NCI-H82 treated with DMSO at 0.1 percent for 48 hours (cell line): Measurements from ENCODE around the gene PGS1.

ENCODE experiments used
- DNase-seq: peaks from one replicate; lab custom pipeline; 2025; ENCODE audit not compliant: unreplicated experiment; lab: John Stamatoyannopoulos, UW

PGS1 gene

DNA sequence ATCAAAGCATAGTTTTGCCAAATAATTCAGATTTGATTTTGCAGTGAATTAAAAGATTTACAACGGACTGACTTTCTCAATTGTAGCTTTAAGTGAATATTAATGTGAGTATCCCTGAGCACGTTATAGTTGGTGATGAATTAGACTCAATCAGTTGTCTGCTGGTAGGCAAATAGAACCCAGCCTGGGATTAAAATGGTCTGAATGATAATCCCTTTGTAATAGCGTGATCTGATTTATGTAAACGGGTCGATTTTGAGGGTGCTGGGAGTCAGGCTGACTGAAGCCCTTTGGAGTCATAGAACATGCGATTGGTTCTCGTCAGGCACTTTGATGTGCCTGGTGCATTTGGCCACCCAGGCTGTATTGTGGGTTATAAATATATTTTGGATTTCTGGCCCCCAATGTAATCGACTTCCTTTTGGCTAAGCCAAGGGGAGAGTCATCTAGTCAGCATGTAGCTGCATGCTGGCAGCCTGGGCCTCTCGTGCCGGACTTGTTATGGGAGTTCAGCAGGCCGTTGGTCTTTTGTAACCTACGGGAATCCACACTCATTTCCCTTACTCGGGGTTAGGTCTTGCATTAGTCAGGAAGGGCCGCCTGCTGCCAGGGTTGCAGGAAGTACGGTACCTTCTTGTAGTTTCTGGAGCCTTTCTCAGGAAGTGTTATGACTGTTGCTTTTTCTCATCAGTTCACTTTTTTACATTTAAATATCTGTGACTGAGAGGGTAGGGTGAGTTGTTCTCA, 5.4 kb downstream of the PGS1 start:
- peak; percentile 48 for DNase-seq

DNA sequence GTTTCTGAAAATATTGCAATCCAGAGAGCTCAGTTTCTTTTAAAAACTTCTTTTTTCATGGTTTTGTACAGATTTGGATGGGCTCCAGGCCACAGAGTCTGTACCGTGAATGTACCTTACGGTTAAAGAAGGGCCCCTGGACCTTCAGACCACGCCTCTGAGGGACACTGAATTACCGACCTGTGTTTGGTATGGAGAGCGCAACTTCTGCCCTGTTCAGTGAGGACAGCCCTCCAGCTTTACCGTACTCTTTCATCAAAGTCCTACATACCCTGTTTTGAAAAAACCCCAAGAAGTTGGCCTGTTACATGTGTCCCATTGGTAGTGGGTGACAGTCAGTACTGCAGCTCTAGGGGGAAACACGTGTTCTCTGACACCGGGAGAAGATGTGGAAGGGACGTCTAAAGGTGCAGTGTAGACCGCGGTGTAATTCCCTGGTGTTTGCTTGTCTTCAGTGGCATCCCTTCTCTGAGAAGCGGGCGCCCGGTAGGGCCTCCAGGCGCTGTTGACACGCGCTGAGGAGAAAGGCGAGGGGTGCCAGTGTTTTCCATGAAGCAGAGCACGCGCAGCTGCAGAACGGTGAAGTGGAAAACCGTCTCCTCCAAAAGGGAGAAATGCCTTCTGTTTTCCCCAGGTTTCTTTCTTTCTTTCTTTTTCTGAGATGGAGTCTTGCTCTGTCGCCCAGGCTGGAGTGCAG, 6.2 kb downstream of the PGS1 start:
- DNase-seq = no peak

DNA sequence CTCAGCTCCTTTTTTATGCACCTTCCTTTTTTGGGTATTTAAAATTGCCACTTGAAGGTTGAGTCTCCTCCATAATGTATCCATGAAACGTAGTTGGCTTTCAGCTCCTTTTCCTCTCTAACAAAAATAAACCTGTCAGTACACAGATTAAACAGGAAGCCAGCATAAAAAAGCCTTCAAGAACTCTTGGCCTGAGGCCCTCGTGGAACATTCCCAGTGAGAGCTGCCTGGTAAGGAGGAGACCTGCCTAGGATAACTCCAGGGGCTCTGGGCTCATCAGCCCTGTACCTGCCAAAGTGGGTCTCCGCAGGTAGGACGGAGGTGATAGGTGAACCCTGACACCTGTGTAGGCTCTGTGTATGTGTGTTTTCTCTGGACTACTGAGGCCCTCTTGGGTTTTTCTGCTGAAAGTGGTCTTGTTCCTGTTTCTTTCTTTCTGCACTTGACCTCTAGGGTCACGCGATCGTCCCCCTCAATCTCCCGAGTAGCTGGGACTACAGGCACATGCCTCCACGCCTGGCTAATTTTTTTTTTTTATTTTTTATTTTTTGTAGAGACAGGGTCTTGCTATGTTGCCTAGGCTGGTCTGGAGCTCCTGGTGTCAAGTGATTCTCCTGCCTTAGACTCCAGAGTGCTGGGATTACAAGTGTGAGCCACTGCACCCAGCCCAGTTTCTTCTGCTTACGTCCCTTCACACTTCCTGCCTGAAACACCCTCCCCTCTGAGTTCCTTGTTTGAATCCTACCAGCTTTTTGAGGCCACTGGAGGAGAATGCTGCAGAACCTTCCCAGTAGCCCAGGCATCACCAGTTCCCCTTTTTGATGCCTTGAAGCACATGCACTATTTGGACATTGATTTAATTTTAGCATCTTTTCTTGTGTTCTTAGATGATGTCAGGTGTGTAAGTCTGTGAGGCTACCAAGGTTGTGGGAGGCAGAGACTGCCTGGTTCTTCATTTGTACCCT, 9.8 kb downstream of the PGS1 start:
- no peak for DNase-seq

DNA sequence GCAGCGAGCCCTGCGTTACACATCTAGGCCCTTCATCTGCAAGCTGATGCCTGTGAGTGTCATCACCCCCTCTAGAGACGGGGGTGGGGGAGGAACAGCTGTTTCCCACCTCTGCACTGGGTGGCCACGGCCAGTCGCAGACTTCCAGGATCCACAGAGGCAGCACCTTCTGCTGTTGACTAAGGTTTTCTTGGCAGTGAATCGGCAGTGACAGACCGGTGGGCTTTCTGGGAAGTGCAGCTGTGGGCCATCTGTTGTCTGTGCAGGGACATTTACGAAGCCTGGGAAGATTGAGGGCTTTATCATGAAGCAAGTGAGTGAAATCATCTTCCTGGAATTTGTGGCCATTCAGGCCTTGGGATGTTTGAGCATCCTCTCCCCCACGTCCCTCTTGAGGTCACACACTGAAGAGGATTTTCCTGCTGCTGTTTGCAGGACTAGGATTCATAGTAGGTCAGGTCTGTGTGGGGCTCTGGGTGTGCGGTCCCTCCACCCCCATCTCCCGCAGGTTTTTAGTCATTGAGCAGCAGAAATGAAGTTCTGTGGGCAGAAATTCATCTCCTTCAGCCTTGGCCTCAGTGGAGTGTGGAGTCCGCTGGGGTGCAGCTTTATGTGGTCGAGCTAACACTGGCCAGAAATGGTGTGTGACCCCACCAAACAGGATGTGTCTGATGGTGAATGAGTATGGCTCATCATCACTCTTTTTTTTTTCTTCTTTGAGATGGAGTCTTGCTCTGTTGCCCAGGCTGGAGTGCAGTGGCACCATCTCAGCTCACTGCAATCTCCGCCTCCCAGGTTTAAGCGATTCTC, 12.0 kb downstream of the PGS1 start:
- no peak for DNase-seq

DNA sequence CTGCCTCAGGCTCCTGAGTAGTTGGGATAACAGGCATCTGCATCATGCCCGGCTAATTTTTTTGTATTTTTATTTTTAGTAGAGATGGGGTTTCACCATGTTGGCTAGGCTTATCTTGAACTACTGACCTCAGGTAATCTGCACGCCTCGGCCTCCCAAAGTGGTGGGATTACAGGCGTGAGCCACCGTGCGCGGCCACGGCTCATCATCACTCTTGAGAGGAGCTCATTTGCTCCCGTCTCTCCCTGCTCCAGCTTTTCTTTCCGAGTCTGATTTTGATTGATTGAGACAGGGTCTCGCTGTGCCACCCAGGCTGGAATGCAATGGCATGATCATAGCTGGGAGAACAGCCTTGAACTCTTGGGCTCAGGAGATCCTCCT, 12.6 kb downstream of the PGS1 start:
- no peak for DNase-seq

DNA sequence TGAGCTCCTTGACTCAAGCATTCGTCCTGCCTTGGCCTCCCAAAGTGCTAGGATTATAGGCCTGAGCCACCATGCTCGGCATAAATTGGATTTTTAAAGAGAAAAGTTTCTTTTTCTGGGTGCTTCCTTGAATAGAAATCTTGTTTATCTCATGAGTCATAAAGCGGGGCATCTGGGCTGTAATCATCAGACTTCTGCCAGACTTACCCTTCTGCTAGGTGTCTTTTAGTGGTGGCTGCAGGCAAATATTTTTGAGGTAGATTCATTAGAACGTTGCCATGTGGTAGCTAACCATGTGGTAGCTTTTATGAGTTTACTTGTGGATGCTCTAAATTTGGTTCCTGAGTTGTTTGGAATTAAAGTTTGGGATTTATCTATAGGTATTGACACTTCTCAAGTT, 13.4 kb downstream of the PGS1 start:
- no peak for DNase-seq

DNA sequence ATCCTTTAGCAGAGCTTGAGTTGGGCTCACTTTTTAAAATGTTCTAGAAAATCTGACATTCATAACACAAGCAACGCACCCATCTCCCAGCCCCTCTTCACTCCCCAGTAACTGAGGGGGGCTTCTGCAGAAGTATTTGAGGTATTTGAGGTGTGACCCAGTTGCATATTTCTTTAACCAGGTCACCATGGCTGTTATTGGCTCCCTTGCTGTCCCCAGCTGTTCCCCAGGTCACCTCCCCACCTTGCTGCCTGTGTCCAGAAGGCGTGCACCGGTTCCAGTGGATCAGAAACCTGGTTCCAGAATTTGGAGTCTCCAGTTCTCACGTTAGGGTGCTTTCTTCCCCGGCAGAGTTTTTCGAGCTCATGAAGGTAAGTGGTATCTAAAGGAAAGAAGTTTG, 13.8 kb downstream of the PGS1 start:
- no peak for DNase-seq

DNA sequence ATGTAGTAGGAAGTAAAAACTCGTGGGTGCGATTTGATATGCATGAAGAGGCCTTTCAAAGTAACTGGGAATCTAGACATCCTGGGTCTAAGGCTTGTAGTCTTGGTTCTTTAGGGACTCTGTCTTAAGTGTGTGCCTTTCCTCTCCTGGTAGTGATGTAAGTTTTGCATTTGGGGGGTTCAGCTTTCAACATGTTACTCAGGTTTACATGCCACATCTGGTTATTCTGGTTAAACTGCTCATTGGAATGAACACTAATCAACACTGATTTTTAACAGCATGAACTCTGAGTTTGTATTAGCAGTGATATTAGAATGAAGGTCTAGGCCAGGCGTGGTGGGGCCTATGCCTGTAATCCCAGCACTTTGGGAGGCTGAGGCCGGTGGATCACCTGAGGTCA, 15.1 kb downstream of the PGS1 start:
- DNase-seq = no peak

DNA sequence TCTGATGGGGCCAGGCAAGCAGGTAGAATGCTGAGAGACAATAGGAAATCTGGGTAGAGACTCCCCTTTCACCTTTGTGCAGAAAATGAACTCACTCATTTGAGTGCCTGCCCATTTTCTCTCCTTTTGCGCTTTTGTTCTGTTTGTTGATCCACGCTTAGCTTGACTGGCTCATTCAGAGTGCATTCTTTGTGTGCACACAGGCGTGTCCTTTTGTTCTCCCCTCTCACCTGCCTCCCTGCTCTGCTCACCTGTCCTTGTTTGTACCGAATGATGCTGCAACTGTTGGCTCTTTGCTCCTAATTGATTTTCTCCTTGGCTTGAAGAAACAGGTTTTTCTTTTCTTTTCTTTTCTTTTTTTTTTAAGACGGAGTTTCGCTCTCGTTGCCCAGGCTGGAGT, 15.8 kb downstream of the PGS1 start:
- DNase-seq = no peak

DNA sequence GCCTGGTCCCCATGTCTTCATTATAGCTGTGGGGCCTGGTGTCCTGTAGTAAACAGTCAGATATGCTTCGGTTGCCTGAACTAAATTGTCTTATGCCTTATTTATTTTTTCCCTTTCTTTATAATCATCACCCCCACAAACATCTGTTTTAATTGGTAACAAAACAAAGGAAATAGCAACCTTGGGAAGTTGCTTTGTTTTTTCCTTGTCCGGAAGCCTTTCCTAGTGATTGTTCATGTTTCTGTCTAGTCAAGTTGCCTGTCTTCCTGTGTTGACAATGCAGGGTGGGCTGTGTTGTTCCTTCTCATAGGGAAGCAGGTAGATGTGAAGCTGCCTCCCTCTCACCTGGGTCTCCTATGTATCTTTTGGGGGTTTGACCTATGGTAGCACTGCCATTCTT, 16.7 kb downstream of the PGS1 start:
- no peak for DNase-seq

DNA sequence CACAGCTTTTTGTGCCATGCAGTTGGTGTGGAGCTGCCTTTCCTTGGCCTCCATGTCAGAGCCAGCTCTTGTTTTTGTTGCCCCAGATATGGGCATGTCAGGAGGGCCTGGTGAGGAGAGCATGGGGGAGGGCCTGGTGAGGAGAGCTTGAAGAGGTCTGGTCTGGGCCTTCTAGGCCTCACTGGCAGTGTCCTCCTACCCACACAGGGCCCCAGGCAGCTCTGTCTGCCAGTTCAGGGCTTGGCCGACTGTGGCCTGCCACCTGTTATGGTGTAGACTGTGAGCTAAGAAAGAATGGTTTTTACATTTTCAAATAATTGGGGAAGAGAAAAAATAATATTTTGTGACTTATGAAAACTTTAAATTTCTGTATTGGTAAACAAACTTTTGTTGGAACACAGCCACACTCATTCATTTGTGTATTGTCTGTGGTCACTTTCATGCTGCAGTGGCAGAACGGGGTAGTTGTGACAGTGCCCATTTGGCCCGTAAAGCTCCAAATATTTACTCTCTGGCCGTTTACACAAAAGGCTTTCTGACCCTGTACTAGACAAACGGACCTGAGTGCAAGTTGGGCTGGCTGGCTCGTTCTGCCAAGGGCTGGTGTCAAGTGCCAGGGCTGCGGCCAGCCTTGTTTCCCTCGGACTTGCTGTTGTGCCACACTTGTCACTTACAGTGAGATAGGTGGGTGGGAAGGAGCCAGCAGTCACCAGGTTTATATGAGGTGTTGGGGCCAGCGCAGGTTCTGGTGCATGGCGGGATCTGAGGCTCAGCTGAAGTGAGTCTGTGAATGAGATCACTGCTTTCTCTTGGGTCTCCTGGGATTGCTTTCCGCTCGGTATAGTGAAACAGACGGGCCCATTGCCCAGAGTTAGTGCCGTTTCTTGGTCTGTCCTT, 18.2 kb downstream of the PGS1 start:
- no peak for DNase-seq

DNA sequence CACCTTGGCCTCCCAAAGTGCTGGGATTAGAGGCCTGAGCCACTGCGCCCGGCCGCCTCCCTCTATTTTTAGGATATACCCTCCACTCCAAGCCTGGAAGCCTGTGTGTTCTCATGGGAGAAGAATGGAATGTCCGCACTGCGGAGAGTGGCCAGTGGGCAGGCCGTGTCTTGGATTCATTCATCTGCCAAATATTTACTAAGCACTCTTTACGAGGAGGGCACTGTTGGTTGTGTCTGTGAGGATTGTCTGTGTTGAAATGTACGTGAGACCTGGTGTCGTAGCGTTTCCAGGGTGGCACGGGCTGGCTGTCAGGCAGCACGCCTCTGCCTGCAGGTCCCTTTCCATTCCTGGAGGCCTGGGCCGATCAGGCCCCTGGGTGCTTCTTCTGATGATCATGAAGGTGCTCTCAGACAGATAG, 19.2 kb downstream of the PGS1 start:
- DNase-seq = no peak

DNA sequence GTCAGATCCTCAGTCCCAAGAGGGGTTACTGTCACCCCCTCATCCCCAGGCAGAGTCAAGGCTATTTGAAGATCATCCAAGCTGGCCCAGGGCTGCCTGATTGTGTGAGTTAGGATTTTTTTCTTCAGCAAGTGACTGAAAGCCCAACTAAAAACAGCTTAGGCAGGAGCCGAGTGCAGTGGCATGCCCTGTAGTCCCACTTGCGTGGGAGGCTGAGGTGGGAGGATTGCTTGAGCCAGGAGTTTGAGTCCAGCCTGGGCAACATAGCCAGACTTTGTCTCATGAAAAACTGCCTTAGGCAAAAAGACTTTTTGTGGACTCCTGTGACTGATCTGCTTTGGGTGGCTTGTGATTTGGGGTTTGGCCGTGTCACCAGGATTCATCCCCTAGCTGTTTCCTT, 19.9 kb downstream of the PGS1 start:
- DNase-seq = no peak

DNA sequence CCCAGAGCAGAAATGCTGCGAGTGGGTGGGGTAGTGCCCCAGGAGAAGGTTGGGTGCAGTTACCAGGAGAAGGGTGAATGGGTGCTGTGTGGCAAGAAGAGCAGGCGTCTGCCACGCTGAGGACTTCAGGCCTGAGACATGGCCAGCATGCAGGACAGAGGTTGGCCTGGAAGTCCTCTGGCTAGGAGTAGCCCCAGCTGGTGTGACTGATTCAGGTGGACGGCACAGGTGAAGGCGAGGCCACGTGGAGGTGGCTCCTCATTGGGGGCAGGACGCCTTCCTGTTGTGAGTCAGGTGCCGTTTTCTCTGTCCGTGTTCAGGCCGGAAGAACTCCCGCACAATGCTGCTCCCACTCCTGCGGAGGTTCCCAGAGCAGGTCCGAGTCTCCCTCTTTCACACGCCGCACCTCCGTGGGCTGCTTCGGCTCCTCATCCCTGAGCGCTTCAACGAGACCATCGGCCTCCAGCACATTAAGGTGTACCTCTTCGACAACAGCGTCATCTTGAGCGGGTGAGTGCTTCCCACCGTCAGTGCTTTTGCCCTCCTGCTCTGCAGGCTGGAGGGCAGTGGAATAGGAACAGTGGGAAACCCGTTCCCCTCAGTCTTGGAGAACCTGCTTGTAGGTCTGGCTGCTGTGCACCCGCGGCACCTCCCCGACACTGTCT, 20.7 kb downstream of the PGS1 start:
- DNase-seq = no peak

DNA sequence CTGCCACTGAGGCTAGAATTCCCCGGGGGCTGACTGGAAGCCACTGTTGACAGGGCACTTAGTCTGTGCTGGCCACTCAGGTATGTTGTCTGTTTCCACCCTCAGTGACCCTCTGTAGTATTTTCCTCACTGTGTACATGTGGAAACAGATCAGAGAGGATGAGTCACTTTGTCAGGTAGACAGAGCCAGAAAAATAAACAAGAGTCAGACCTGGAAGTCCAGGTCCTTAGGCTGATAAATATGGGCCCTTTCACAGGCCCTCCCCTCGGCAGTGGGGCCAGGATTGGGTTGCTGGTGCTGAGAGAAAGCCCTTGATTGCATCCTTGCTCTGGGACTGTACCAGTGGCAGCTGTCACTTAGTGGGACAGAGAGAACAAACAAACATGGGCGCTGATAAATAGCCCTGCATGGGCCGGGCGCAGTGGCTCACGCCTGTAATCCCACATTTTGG, 21.3 kb downstream of the PGS1 start:
- DNase-seq = no peak

DNA sequence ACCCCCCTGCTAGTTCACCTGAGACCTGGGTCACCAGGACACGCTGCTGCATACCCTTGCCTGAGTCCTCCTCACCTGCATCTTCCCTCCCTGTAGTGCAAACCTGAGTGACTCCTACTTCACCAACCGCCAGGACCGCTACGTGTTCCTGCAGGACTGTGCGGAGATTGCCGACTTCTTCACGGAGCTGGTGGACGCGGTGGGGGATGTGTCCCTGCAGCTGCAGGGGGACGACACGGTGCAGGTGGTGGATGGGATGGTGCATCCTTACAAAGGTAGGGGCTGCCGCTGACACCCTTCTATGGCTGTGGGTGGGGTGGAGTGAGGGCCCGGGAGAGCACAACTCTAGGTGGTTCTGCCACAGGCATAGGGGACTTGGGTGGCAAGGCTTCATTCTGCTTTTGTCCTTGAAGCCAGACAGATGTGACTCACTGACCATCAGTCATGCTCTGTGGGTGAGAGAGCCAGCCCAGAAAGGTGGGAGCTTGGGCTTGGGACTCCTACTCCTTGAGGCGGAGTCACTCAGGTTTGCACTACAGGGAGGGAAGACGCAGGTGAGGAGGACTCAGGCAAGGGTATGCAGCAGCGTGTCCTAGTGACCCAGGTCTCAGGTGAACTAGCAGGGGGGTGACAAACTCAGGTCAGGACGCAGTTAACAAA, 22.3 kb downstream of the PGS1 start:
- DNase-seq = no peak

DNA sequence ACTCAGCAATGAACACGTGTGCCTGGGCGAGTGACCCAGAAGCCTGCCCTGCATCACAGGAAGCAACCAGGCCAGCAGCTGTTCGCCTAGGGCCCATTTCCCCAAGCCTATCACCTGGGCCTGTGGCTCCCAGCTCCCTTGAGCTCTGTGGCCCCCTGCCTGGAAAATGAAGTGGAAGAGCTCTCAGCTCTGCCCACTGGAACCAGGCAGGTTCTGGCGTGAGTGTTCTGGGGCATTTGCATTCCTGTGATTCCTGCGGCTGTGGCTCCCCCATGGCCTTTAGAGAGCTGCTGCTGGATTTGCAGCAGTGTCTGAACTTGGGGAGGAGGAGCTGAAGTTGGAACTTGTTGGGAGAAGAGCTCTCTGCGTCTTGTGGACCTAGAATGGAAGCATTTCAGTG, 22.8 kb downstream of the PGS1 start:
- DNase-seq = no peak

DNA sequence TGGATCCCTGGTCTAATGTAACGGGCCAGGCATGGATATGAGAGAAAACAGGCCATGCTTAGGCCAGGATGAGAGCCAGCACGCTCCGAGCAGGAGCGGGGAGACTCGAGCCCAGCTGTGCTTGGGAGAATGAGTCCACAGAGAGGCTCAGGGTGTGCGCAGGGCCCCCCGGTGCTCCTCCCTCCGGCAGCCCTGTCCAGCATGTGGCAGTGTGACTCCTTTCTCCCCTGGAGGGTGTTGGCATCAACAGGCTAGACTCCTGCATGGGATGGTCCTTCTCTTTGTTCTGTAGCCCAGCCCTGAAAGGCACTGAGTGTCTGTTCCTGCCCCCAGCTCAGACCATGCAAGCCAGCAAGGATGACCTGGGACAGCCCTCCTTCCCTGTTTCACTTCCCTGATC, 23.4 kb downstream of the PGS1 start:
- DNase-seq = no peak

DNA sequence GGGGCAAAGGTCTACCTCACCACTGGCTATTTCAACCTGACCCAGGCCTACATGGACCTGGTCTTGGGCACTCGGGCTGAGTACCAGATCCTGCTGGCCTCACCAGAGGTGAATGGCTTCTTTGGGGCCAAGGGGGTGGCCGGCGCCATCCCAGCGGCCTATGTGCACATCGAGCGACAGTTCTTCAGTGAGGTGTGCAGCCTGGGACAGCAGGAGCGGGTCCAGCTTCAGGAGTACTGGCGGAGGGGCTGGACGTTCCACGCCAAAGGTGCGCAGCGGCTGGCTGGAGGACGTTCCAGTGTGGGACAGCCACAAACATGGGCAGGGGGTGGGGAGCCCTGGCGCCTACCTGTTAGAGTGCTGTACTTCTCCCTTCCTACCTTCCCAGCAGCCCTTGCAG, 25.4 kb downstream of the PGS1 start:
- no peak for DNase-seq
